ENCODE data around the gene POLR3A. TPM values are rescaled to one million over a fixed set of nuclear protein-coding genes. Genes with fewer than 3 reads are reported as not detected.
"Not testable (repeated sequence)": the region's sequence is repeated elsewhere in the genome, so short reads cannot be mapped to it uniquely, and the experiment has no call there.

Gene POLR3A
- total RNA-seq, 1 donor = 17.5 TPM

DNA sequence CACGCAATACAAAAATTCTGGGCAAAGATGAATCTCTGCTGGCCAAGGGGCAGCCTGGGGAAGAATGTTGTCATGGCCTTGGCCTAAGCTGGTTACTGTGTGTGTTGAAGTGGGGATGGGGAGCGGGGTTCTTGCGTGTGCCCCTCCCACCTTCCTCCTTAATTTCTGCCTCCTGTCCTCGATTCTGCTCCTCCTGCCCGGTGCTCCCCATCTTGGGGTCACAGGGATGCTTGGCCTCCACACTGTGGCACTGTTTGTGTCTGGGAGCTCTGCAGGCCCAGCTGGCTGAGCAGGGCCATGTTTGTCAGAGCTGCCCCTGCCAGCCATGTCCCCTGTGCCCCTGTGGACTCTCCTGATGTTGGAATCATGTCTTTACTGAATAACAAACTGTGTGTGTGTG, 41.4 kb upstream of the POLR3A start:
- no peak for DNase-seq (ENCODE audit: low read depth)
- TF ChIP-seq, protein P1, sequence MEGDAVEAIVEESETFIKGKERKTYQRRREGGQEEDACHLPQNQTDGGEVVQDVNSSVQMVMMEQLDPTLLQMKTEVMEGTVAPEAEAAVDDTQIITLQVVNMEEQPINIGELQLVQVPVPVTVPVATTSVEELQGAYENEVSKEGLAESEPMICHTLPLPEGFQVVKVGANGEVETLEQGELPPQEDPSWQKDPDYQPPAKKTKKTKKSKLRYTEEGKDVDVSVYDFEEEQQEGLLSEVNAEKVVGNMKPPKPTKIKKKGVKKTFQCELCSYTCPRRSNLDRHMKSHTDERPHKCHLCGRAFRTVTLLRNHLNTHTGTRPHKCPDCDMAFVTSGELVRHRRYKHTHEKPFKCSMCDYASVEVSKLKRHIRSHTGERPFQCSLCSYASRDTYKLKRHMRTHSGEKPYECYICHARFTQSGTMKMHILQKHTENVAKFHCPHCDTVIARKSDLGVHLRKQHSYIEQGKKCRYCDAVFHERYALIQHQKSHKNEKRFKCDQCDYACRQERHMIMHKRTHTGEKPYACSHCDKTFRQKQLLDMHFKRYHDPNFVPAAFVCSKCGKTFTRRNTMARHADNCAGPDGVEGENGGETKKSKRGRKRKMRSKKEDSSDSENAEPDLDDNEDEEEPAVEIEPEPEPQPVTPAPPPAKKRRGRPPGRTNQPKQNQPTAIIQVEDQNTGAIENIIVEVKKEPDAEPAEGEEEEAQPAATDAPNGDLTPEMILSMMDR (IDR thresholded peaks at IDR 0.05; ENCODE audit: insufficient read depth, low read length) = no peak
- no peak overlapping the region for H3K4me3 ChIP-seq (ENCODE audit: low read depth, low read length)

DNA sequence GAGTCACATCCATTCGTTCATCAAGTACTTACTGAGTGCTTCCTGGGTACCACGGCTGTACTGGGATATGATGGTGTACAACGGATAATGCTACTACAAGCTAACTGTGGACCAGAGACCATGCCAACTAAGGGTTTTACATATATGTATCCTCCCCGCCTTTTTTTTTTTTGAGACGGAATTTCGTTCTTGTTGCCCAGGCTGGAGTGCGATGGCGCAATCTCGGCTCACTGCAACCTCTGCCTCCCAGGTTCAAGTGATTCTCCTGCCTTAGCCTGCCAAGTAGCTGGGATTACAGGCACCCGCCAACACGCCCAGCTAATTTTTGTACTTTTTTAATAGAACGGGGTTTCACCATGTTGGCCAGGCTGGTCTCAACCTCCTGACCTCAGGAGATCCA, 40.7 kb upstream of the POLR3A start:
- H3K4me3 ChIP-seq (ENCODE audit: low read depth, low read length); DNase-seq (ENCODE audit: low read depth): not testable (repeated sequence)

DNA sequence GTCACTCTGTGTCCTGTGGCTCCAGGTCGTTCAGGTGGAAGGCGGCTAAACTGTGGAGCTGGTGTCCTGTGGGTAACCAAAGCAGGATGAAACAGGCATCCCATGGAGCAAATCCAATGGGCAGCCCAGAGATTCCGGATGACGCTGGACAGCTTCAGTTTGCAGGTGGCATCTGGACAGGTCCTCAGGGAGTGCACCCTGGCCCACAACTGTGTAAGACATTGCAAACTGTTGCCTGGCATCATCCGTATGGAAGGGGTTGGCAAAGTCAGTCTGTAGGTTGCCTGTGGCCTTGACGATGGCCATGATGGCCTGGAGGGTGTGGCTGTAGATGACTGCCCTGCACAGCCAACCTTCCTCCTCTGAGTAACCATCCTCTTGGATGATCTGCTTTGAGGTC, 39.8 kb upstream of the POLR3A start:
- no peak for DNase-seq (ENCODE audit: low read depth)
- TF ChIP-seq, protein P1 (IDR thresholded peaks at IDR 0.05; ENCODE audit: insufficient read depth, low read length) = no peak
- no peak overlapping the region for H3K4me3 ChIP-seq (ENCODE audit: low read depth, low read length)

DNA sequence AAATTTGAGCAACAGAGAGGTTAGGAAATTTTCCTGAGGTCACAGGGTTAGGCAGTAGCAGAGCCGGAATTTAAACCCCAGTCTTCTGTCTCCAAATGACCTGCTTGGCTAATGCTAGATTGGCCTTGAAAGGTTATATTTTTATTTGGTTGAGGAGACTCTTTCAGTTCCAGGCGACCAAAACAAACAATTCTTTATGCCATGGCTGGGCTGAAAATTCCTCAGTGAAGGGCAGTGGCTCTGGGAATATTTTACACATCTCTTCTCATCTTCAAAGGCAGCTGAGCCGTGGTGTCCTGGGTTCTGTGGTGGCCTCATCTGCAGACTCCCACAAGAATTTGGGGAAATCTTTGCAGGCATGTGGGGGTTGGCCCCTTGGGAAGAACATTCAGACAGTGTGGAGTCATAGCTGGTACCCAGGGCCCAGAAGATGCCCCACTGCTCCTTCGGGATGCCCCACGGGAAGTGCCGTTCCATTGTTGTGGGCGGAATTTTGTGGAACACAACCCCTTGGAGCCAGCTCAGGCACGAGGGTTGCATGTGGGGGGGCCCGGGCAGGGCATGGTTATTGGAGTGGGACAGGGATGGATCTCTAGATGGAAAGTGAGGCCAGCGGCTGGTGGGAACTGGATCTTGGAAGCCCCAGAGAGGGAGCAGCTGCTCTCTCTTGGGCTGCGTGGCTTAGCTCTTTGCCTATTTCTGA, 37.6 kb upstream of the POLR3A start:
- TF ChIP-seq, protein P1 (IDR thresholded peaks at IDR 0.05; ENCODE audit: insufficient read depth, low read length) = no peak
- H3K4me3 ChIP-seq (ENCODE audit: low read depth, low read length) = no peak overlapping the region
- no peak for DNase-seq (ENCODE audit: low read depth)

DNA sequence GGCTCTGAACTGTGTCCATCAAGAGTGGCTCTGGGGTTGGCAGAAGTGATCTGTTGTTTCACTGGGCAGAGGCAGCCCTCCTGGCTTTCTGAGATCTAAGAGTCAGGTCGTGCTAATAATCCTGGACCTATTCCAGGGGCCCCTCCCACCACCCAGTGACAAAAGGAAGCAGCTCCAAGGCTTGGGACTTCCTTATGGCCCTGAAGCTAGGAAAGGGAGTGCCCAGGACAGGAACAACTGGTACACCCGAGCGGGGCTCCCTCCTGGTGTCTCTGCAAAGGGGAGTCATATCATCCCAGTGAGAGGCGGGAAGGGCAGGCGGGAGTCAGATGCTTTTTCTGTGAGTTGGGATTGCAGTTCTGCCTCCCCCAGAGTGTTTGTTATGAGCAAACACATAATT, 36.7 kb upstream of the POLR3A start:
- H3K4me3 ChIP-seq (ENCODE audit: low read depth, low read length) = no peak overlapping the region
- TF ChIP-seq, protein P1 (IDR thresholded peaks at IDR 0.05; ENCODE audit: insufficient read depth, low read length) = no peak
- DNase-seq (ENCODE audit: low read depth) = no peak

DNA sequence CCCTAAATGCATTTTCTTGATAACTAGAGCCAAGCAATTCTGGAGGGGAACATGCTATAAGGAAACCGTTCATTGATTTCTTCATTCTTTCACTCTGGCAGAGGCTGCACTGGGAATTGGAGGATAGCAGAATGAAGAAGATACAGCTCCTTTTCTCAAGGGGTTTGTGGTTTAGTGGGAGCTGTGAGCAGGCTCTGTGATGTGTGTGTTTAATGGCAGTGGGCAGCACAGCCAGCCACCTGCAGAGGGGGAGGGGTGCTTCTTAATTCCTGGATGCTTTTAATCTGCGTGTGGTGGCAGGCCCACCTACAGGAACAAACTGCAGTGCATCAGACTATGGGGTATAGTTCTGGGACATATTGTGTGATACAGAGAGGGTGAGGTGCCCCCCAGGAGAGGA, 36.3 kb upstream of the POLR3A start:
- no peak for DNase-seq (ENCODE audit: low read depth)
- no peak overlapping the region for H3K4me3 ChIP-seq (ENCODE audit: low read depth, low read length)
- TF ChIP-seq, protein P1 (IDR thresholded peaks at IDR 0.05; ENCODE audit: insufficient read depth, low read length) = no peak

DNA sequence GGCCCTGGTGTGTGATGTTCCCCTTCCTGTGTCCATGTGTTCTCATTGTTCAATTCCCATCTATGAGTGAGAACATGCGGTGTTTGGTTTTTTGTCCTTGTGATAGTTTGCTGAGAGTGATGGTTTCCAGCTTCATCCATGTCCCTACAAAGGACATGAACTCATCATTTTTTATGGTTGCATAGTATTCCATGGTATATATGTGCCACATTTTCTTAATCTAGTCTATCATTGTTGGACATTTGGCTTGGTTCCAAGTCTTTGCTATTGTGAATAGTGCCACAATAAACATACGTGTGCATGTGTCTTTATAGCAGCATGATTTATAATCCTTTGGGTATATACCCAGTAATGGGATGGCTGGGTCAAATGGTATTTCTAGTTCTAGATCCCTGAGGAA, 35.6 kb upstream of the POLR3A start:
- not testable (repeated sequence) for H3K4me3 ChIP-seq (ENCODE audit: low read depth, low read length); DNase-seq (ENCODE audit: low read depth)

DNA sequence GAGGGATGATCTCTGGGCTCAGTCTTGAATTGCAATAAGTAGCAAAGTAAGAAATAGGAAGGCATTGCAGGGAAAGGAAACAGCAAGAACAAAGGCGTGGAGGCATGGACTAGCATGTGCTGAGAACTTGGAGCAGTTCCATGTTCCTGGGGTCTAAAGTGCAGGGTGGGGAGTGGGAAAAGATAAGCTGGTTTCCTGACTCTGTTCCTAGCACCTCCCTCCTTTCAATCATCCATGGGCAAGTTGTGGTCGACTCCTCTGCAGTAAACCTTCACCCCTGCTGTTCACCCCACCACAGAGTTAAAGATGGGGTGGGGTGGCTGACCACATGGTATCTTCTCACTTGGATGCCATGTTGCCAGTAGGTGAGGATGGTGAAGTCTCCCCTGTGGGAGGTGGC, 33.9 kb upstream of the POLR3A start:
- no peak for DNase-seq (ENCODE audit: low read depth)
- TF ChIP-seq, protein P1 (IDR thresholded peaks at IDR 0.05; ENCODE audit: insufficient read depth, low read length) = no peak
- no peak overlapping the region for H3K4me3 ChIP-seq (ENCODE audit: low read depth, low read length)

All from fibroblast of the aortic adventitia (primary cell).